Measurements from ENCODE around the gene IDH2. TPM values are rescaled to one million over a fixed set of nuclear protein-coding genes. Genes with fewer than 3 reads are reported as not detected.

The IDH2 gene
- total RNA-seq, 1 donor from 2014 or later, result 933 TPM

DNA sequence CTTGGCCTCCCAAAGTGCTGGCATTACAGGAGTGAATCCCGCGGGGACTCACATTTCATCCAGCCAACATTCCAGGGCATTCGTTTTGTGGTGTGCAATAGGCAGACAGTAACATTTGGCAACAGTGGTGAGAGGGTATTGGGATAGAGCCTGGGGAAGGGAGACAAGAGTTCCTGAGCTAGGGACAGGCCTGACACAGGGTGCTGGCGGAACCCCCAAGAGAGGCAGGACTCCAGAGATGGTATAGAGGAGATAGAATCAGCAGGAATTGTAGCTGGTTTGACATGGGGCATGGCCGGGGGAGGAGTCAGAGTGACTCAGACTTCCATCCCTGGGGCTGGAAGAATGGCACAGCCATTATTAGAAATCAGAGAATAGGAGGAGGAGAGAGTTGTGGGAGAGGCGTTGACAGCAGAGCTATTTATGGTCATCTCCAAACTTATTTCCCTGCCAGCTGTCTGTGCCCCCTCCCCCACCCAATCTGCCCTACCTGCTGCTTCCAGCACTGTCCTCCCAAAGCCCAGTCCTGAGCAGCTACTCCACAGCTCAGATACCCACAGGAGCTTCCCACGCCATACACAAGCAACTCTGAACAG lies 4.4 kb upstream of the IDH2 start:
- Histone ChIP-seq H3K9me3 (replicated peaks) (no peaks in the 10 kb centered on the region), H3K27me3 (ENCODE audit: low read depth) (no peaks in the 10 kb centered on the region), H3K36me3 (no peaks in the 10 kb centered on the region), H3K4me1 (peaks cover 36% of the 10 kb centered on the region), H3K27ac (replicated peaks) (peak overlapping the region; percentile 98), H3K4me3 (peak overlapping the region; percentile 30)
- TF ChIP-seq, protein P1, sequence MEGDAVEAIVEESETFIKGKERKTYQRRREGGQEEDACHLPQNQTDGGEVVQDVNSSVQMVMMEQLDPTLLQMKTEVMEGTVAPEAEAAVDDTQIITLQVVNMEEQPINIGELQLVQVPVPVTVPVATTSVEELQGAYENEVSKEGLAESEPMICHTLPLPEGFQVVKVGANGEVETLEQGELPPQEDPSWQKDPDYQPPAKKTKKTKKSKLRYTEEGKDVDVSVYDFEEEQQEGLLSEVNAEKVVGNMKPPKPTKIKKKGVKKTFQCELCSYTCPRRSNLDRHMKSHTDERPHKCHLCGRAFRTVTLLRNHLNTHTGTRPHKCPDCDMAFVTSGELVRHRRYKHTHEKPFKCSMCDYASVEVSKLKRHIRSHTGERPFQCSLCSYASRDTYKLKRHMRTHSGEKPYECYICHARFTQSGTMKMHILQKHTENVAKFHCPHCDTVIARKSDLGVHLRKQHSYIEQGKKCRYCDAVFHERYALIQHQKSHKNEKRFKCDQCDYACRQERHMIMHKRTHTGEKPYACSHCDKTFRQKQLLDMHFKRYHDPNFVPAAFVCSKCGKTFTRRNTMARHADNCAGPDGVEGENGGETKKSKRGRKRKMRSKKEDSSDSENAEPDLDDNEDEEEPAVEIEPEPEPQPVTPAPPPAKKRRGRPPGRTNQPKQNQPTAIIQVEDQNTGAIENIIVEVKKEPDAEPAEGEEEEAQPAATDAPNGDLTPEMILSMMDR (IDR thresholded peaks at IDR 0.05; ENCODE audit: borderline replicate concordance), result no peak
- intact Hi-C loops (cut with micrococcal nuclease), result no loop called here
- peak; percentile 77 for DNase-seq

DNA sequence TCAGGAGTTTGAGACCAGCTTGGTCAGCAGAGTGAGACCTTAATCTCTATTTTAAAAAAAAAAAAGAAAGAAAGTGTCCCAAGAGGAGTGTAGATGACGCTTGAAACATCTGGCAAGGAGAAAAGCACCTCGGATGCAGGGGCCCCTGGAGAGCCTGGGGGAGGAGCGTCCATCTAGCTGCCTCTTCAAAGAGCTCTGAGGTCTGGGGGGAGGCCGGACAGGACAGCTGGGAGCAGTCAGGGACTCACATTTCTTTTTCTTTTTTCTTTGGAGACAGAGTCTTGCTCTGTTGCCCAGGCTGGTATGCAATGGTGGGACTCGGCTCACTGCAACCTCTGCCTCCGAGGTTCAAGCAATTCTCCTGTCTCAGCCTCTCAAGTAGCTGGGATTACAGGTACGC lies 3.3 kb upstream of the IDH2 start:
- peak overlapping the region; percentile 98 for H3K27ac ChIP-seq (replicated peaks)
- H3K4me3 ChIP-seq, result no peak overlapping the region
- H3K4me1 ChIP-seq, result peaks cover 47% of the 10 kb centered on the region
- no peaks in the 10 kb centered on the region for H3K27me3 ChIP-seq (ENCODE audit: low read depth)
- H3K36me3 ChIP-seq, result no peaks in the 10 kb centered on the region
- no peak for DNase-seq
- H3K9me3 ChIP-seq (replicated peaks), result no peaks in the 10 kb centered on the region
- intact Hi-C loops (cut with micrococcal nuclease), result no loop called here
- TF ChIP-seq, protein P1 (IDR thresholded peaks at IDR 0.05; ENCODE audit: borderline replicate concordance), result no peak

DNA sequence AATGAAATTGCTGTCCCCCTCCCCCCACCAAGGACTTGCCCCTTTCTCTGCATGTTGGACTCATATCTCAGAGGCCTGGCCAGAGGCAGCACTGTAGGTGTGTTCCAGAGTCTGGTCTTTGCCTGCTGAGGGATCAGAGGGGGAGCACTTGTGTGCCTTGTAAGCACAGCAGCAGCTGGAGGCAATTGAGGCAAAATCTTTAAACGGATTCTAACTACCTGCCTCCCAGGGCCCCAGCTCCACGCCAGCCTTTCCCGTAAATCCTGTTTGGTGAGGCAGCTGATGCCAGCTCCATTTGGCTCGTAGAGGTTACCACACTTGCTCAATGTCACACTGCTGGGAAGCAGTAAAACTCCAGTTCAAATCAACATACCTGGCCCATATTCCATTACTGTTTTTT lies 2.3 kb upstream of the IDH2 start:
- DNase-seq, result no peak
- peak overlapping the region; percentile 99 for H3K4me3 ChIP-seq
- peak overlapping the region; percentile 98 for H3K27ac ChIP-seq (replicated peaks)
- TF ChIP-seq, protein P1 (IDR thresholded peaks at IDR 0.05; ENCODE audit: borderline replicate concordance), result no peak
- peaks cover 57% of the 10 kb centered on the region for H3K4me1 ChIP-seq
- H3K36me3 ChIP-seq, result no peaks in the 10 kb centered on the region
- H3K27me3 ChIP-seq (ENCODE audit: low read depth), result no peaks in the 10 kb centered on the region
- no peaks in the 10 kb centered on the region for H3K9me3 ChIP-seq (replicated peaks)
- intact Hi-C loops (cut with micrococcal nuclease), result no loop called here

- H3K36me3 ChIP-seq, result no peaks in the 10 kb centered on the region
- intact Hi-C loops (cut with micrococcal nuclease), result no loop called here
- TF ChIP-seq, protein P1 (IDR thresholded peaks at IDR 0.05; ENCODE audit: borderline replicate concordance), result no peak
- DNase-seq, result no peak
- H3K9me3 ChIP-seq (replicated peaks), result no peaks in the 10 kb centered on the region
- peaks cover 64% of the 10 kb centered on the region for H3K4me1 ChIP-seq
- peak overlapping the region; percentile 98 for H3K27ac ChIP-seq (replicated peaks)
- peak overlapping the region; percentile 99 for H3K4me3 ChIP-seq
- H3K27me3 ChIP-seq (ENCODE audit: low read depth), result no peaks in the 10 kb centered on the region
Measured at GRCh38 chr15:90103701-90104329, 1.5 kb upstream of the IDH2 start.

DNA sequence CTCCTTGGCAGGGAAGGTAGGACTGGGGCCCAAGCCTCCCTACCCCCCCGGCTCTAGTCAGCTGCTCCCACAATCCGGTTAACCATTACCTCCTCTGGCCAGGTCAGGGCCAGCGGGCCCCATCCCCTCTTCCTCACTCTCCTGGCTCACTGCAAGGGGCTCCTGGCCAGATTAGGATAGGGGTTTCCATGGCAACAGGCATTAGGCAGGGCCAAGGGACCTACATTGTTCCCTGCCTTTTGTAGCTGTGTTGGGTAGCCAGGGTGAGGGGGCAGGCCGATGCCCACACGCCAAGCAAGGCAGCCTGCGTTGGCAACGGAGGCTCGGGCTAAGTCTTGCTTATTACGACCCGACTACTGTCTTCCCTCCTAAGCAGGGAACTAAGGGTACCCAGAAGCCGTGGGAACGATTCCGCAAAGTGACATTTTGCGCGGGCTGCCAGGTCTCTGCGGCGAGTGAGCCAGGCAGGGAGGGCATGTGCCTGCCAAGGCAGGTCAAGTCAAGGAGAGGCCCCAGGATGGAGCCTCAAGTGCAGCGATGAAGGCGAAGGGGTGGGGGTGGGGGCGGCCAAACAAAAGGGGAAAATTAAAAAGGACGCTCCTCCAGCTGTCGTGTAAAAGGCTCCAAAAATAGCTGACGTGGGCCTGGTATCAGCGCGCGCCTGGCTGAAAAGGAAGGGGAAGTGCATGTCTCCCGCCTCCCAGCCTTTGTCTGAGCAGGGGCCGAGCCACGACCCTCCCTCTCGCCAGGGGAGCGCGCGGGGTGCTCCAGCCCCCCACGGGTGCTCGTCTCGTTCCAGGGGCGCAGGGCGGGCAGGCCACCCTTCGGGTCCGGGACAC lies 919 bp downstream of the IDH2 start:
- no peaks in the 10 kb centered on the region for H3K27me3 ChIP-seq (ENCODE audit: low read depth)
- intact Hi-C loops (cut with micrococcal nuclease), result no loop called here
- DNase-seq, result peak; percentile 65
- H3K4me1 ChIP-seq, result peaks cover 81% of the 10 kb centered on the region
- H3K4me3 ChIP-seq, result peak overlapping the region; percentile 99
- H3K9me3 ChIP-seq (replicated peaks), result no peaks in the 10 kb centered on the region
- no peaks in the 10 kb centered on the region for H3K36me3 ChIP-seq
- peak overlapping the region; percentile 98 for H3K27ac ChIP-seq (replicated peaks)
- TF ChIP-seq, protein P1 (IDR thresholded peaks at IDR 0.05; ENCODE audit: borderline replicate concordance), result no peak

Data from left ventricle myocardium inferior (tissue), 1 donor.